Peyer's patch (tissue), 4 donors: ENCODE results near the gene QSER1.

Source experiments
- CTCF ChIP-seq, 6 experiments: fragments of 450-650 bp in 4 of 6; fragments of 200-600 bp in 2 of 6; sonication (generic) in 1 of 6; IDR thresholded peaks; one replicate each; pipeline ENCODE4 v1.5.1; 2017 to 2019; ENCODE audit warnings: antibody characterized with exemption in 6 of 6, mild to moderate bottlenecking in 3 of 6, moderate library complexity in 1 of 6
- POLR2A ChIP-seq, 2 donors: fragments of 450-650 bp; IDR thresholded peaks; one replicate each; pipeline ENCODE4 v1.5.1; 2017; ENCODE audit warnings: antibody characterized with exemption in 2 of 2, mild to moderate bottlenecking in 2 of 2, moderate library complexity in 2 of 2

- TF ChIP-seq CTCF (IDR thresholded peaks at IDR 0.05), result no peak
- no peak for TF ChIP-seq POLR2A (IDR thresholded peaks at IDR 0.05)
Observed at GRCh38 chr11:32890843-32891656, 1.6 kb upstream of the QSER1 start.
